IPS-18c (cell line): ENCODE measurements around the gene DEFB114.
"Not testable (repeated sequence)": the region's sequence is repeated elsewhere in the genome, so short reads cannot be mapped to it uniquely, and the experiment has no call there.

Experiments used
- H3K4me3 ChIP-seq: 2 replicates; pipeline ENCODE4 v1.7.0; 2013; ENCODE audit warnings: low read depth, mild to moderate bottlenecking, low read length, moderate library complexity; ENCODE audit not compliant: insufficient read depth
- H3K9me3 ChIP-seq: one replicate; pipeline ENCODE4 v1.6.1; 2013; ENCODE audit warnings: mild to moderate bottlenecking, low read length, moderate library complexity; ENCODE audit not compliant: control insufficient read depth, insufficient read depth

Gene DEFB114

GRCh38 chr6:49946835-49947234 is 17.1 kb downstream of the DEFB114 start:
- Histone ChIP-seq H3K9me3 (no peaks in the 10 kb centered on the region), H3K4me3 (no peak overlapping the region)

DNA sequence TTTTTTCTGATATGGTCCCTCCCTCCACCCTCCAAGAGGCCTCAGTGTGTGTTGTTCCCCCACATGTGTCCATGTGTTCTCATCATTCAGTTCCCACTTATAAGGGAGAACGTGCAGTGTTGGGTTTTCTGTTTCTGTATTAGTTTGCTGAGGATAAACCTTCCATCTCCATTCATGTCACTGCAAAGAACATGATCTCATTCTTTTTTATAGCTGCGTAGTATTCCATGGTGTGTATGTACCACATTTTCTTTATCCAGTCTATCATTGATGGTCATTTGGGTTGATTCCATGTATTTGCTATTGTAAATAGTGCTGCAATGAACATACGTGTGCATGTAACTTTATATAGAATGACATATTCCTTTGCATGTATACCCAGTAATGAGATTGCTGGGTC is 19.9 kb downstream of the DEFB114 start:
- H3K9me3 ChIP-seq, H3K4me3 ChIP-seq: not testable (repeated sequence)

DNA sequence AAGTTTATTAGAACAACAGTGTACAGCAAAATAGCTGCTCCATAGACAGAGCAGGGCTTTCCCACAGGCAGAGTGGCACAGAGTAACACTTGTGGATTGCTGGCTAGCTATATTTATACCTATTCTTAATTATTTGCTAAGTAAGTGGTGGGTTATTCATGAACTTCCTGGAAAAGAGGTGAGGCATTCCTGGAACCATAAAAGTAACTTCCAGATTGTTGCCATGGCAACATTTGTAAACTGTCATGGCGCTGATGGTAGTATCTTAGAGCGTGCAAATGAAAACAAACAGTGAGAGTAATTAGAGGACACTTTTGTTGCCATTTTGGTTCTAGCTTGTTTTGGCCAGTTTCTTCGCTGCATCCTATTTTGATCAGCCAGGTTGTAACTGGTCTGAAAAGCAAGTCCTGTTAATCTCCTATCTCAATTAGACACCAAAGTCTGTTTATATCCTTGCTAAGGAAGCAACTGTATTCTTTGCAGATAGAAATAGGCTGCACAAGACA is 23.9 kb downstream of the DEFB114 start:
- no peak overlapping the region for H3K4me3 ChIP-seq

DNA sequence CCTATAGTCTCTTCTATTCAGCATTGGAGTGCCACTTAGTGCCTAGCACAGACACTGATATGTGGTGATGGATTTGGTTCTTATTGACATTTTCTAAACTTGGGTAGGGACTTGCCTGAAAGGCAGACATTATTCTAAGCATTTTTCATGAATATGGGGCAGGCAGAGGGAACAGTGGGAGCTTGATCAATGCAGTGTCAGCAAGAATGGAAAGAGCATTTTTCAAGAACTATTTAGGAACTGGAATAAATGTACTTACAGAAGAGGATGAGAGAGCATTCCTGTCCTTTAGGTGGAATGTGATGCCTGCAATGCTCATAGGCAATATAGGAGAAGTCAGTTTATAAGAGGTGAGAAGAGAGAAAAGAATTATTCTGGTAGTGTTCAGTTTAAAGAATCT is 26.2 kb downstream of the DEFB114 start:
- no peak overlapping the region for H3K4me3 ChIP-seq
- H3K9me3 ChIP-seq = no peaks in the 10 kb centered on the region

More for the DNA sequence above, 23.9 kb downstream of the DEFB114 start:
- no peaks in the 10 kb centered on the region for H3K9me3 ChIP-seq

DNA sequence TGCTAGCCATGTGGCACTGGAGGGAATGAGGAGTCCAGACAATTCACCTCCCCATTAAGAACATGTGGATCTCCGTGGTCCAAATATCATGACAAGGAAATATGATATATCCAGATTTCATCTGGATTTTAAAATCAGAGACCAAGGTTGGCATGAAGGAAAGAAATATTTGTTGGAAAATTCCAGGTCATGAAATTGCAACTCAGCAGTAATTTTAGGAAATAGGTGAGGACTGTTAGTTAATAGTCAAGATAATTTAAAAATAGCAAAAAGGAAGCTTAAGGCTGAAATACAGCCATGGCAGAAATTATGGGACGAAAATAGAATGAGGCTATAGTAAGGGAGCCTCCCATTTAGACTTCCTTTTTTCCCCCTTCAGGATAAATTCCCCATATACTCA is 26.9 kb downstream of the DEFB114 start:
- H3K9me3 ChIP-seq = no peaks in the 10 kb centered on the region
- H3K4me3 ChIP-seq = no peak overlapping the region

- Histone ChIP-seq H3K4me3 (no peak overlapping the region), H3K9me3 (no peaks in the 10 kb centered on the region)
Observed at GRCh38 chr6:49935387-49935786, 28.6 kb downstream of the DEFB114 start.

- Histone ChIP-seq H3K9me3 (no peaks in the 10 kb centered on the region), H3K4me3 (no peak overlapping the region)
Observed at GRCh38 chr6:49934770-49935169, 29.2 kb downstream of the DEFB114 start.

DNA sequence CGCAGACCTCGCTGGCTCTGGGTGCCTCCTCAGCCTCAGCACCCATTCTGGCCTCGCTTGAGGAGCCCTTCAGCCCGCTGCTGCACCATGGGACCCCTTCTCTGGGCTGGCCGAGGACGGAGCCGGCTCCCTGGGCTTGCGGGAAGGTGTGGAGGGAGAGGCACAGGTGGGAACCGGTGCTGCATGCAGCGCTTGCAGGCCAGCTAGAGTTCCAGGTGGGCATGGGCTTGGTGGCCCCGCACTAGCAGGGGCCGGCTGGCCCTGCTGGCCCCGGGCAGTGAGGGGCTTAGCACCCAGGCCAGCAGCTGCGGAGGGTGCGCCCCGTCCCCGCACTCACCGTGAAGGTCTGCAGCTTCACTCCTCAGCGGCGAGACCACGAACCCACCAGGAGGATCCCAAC is 30.4 kb downstream of the DEFB114 start:
- Histone ChIP-seq H3K4me3 (no peak overlapping the region), H3K9me3 (no peaks in the 10 kb centered on the region)

GRCh38 chr6:49929340-49929739 is 34.6 kb downstream of the DEFB114 start:
- H3K9me3 ChIP-seq = no peaks in the 10 kb centered on the region
- no peak overlapping the region for H3K4me3 ChIP-seq

DNA sequence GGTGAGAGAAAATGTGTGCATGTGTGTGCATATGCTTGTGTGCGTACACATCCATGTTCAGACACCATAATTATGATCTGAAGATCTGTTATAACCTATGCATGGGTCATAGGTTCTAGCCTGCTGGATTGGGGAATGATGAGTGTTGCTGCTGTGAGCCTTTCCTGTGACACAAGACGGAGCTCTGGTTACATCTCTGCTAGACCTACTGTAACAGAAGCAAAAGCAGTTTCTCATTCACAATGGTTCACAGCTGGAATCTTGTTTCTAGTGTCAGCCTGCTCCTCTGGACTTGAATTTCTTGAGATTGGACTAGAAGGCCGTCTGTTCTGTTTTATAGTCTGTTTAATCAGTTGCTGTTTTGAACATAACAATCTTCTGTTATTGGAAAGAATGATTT is 40.1 kb downstream of the DEFB114 start:
- no peaks in the 10 kb centered on the region for H3K9me3 ChIP-seq
- no peak overlapping the region for H3K4me3 ChIP-seq

GRCh38 chr6:49919935-49920644 is 43.9 kb downstream of the DEFB114 start:
- Histone ChIP-seq H3K4me3 (no peak overlapping the region), H3K9me3 (no peaks in the 10 kb centered on the region)

DNA sequence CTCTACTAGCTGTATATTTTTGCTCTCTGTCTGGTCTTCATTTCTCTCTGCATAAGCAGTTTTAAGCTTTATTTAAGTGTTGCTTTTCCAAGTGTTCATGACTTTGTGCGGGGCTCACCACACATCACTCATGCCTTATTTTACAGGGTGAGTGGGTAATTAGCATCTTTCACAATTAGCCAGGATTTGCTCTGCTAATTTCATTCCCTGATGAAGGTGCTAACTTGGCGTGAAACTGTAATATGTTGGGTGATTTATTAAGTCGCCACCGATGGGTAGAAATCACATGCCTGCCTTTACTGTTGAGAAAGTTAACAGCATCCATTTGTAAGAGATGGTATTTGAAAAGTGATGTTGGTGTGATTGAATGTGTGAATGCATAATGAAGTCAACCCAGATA is 44.7 kb downstream of the DEFB114 start:
- no peak overlapping the region for H3K4me3 ChIP-seq

GRCh38 chr6:49918787-49919186 is 45.2 kb downstream of the DEFB114 start:
- no peak overlapping the region for H3K4me3 ChIP-seq
- H3K9me3 ChIP-seq = no peaks in the 10 kb centered on the region

More for the DNA sequence above, 44.7 kb downstream of the DEFB114 start:
- no peaks in the 10 kb centered on the region for H3K9me3 ChIP-seq

GRCh38 chr6:49915035-49915434 is 48.9 kb downstream of the DEFB114 start:
- no peak overlapping the region for H3K4me3 ChIP-seq

DNA sequence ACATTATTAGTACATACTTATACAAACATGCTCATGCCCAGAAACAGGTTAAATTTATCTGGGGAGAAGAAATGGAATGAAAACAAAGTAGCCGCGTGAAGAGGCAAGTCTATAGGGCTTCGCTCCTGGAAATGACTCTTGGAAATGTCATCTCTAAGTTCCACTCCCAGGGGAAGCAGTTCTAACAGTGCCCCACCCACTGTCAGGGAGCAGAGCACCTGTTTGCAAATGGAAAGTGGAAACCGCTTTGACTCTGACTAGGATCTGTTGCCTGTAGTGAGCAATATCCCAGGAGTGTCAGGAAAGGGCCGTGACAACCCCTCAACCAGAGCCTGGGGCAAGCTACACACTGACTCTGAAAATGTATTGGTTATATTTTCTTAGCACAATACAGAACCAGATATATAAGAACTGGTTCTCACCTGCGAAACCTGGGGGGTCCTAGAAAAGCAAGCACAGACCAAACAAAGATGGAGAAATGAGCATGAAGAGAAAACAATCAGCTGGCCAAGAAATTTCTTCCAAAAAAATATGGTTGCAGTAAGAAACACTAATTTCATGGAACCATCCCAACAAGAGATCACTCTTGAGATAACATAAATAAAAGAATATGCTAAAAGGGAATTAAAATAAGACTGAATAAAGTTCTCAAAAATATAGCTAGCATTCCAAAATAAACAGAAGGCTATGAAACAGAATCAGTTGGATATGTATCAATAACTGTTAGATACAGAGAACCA is 50.2 kb downstream of the DEFB114 start:
- no peaks in the 10 kb centered on the region for H3K9me3 ChIP-seq
- H3K4me3 ChIP-seq = no peak overlapping the region

More at GRCh38 chr6:49915035-49915434, 48.9 kb downstream of the DEFB114 start:
- H3K9me3 ChIP-seq = no peaks in the 10 kb centered on the region

DNA sequence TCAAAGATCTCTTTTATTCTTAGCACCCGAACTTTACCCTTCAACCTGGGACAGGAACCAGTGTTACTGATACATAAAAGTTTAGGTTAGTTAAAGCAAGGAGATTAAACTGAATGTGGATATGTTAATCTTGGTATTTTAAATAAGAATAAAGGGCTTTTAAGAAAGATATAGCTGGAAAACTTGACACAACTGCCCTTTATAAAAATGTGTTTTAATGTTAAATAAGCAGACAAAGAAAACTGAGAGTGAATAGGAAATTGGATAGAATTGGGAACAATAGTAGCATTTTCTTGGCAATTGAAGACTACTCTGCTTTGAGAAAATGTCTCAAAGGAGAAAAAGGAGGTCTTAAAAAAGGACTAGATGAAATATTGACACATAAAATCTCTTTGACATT is 51.8 kb downstream of the DEFB114 start:
- Histone ChIP-seq H3K9me3 (no peaks in the 10 kb centered on the region), H3K4me3 (no peak overlapping the region)

GRCh38 chr6:49911252-49911651 is 52.7 kb downstream of the DEFB114 start:
- no peak overlapping the region for H3K4me3 ChIP-seq
- no peaks in the 10 kb centered on the region for H3K9me3 ChIP-seq
